Karpas-422 (cell line): ENCODE measurements around the gene GPATCH2. TPM values are rescaled to one million over a fixed set of nuclear protein-coding genes. Genes with fewer than 3 reads are reported as not detected.

Source experiments
- DNase-seq: peaks from one replicate; pipeline ENCODE4 v3.0.0-alpha.2; 2015
- H2AFZ ChIP-seq: fragments of 200-600 bp; sonication (generic); 2 replicates; pipeline ENCODE4 v1.6.1; 2014; ENCODE audit warnings: antibody characterized with exemption, low read length, mixed read lengths
- H3K27ac ChIP-seq: fragments of 200-600 bp; sonication (generic); 2 replicates; pipeline ENCODE4 v1.5.1; 2014; ENCODE audit warnings: mild to moderate bottlenecking, low read length, moderate library complexity
- H3K27me3 ChIP-seq: fragments of 200-600 bp; sonication (generic); 2 replicates; pipeline ENCODE4 v1.6.1; 2014; ENCODE audit warnings: low read length, mixed read lengths
- H3K36me3 ChIP-seq: fragments of 200-600 bp; sonication (generic); 2 replicates; pipeline ENCODE4 v1.6.1; 2014; ENCODE audit warnings: low read length, mixed read lengths; ENCODE audit not compliant: insufficient read depth
- H3K4me1 ChIP-seq: fragments of 200-600 bp; sonication (generic); 2 replicates; pipeline ENCODE4 v1.6.1; 2014; ENCODE audit warnings: mild to moderate bottlenecking, low read length, mixed read lengths
- H3K4me2 ChIP-seq: fragments of 200-600 bp; sonication (generic); 2 replicates; pipeline ENCODE4 v1.6.1; 2014; ENCODE audit warnings: low read length, low read depth, mild to moderate bottlenecking; ENCODE audit not compliant: poor library complexity, severe bottlenecking
- H3K4me3 ChIP-seq: fragments of 200-600 bp; sonication (generic); 2 replicates; pipeline ENCODE4 v1.5.1; 2014; ENCODE audit warnings: mild to moderate bottlenecking, antibody characterized with exemption, low read length, mixed read lengths
- H3K79me2 ChIP-seq: fragments of 200-600 bp; sonication (generic); 2 replicates; pipeline ENCODE4 v1.6.1; 2014; ENCODE audit warnings: mild to moderate bottlenecking, low read length, mixed read lengths
- H3K9ac ChIP-seq: fragments of 200-600 bp; sonication (generic); 2 replicates; pipeline ENCODE4 v1.6.0; 2014; ENCODE audit warnings: low read length
- H3K9me2 ChIP-seq: fragments of 200-600 bp; sonication (generic), shearing (Covaris generic); replicated peaks from 2 replicates; pipeline ENCODE4 v1.6.0; 2014; ENCODE audit warnings: mild to moderate bottlenecking, low read length, moderate library complexity; ENCODE audit not compliant: insufficient read depth
- H3K9me3 ChIP-seq: fragments of 300-700, 200-600 bp; sonication (generic); 2 replicates; pipeline ENCODE4 v1.6.1; 2014; ENCODE audit warnings: low read length, mixed read lengths
- H4K20me1 ChIP-seq: fragments of 200-600 bp; sonication (generic); 2 replicates; pipeline ENCODE4 v1.6.1; 2014; ENCODE audit warnings: mild to moderate bottlenecking, antibody characterized with exemption, low read length, low read depth; ENCODE audit not compliant: insufficient read depth
- total RNA-seq: library from RNA; depleted of rRNA; stranded (reverse); fragments of >200 nt; shearing (Covaris generic); gene quantifications from 2 replicates; pipeline ENCODE4 v1.2.3, GENCODE V29; 2014; ENCODE audit warnings: low replicate concordance

GPATCH2 gene
- total RNA-seq, 1 experiment from 2014 or later = 26.8 TPM

GRCh38 chr1:217478450-217478849, 152.4 kb downstream of the GPATCH2 start:
- Histone ChIP-seq H3K9me2 (no peaks in the 10 kb centered on the region), H3K4me3 (no peak overlapping the region), H3K9ac (no peak overlapping the region), H3K4me2 (no peak overlapping the region), H3K9me3 (no peaks in the 10 kb centered on the region), H3K4me1 (no peaks in the 10 kb centered on the region), H3K27ac (no peak overlapping the region), H3K79me2 (no peaks in the 10 kb centered on the region), H3K36me3 (0 out of 2 replicates have a peak, but pooled peaks cover 3% of the 10 kb centered on the region), H4K20me1 (no peaks in the 10 kb centered on the region), H2AFZ (no peak overlapping the region), H3K27me3 (no peaks in the 10 kb centered on the region)
- DNase-seq = no peak

DNA sequence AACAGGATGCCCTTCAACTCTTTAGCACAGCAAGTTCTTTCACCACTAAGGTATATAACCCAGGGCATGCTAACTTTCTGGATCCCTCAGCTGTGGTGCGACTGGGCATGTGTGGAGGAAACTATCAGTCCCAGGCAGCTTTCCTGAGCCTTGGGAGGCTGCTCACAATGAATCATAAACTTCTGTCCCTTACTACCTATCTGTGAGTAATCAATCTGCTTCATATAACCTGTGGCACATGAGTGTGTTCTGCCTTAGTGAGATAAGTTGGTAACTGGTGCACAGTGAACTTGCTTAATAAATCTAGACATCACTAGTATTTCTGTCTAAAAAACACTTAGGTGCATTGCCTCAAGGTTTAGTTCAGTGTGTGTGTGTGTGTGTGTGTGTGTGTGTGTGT, 158.0 kb downstream of the GPATCH2 start:
- Histone ChIP-seq H3K79me2 (0 out of 2 replicates have a peak, but pooled peaks cover 3% of the 10 kb centered on the region), H3K4me1 (peaks cover 5% of the 10 kb centered on the region; the same call in 1 of the 2 replicates), H3K4me3 (no peak overlapping the region), H3K4me2 (no peak overlapping the region), H3K9ac (no peak overlapping the region), H2AFZ (no peak overlapping the region), H3K27me3 (no peaks in the 10 kb centered on the region), H3K9me3 (no peaks in the 10 kb centered on the region), H4K20me1 (no peaks in the 10 kb centered on the region), H3K36me3 (no peaks in the 10 kb centered on the region), H3K27ac (no peak overlapping the region), H3K9me2 (no peaks in the 10 kb centered on the region)
- no peak for DNase-seq

DNA sequence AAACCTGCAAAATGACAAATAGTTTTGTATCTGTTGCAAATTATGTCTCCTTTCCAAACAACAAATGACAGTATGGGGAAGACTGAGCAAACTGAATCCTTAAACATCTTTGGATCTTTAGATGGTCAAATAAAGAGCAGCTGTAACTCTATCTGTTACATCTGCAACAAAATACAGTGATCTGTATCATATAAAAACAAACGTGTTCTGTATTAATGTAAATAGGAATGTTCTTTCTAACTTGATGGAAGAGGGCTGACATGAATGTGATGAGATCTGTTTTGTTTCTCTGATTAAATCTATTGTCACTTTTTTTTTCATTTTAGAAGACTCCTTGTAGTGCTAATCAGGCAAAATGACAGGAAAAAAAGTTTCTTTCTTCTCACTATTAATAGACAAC, 159.5 kb downstream of the GPATCH2 start:
- Histone ChIP-seq H3K9ac (no peak overlapping the region), H3K4me3 (no peak overlapping the region), H3K9me2 (no peaks in the 10 kb centered on the region), H3K36me3 (no peaks in the 10 kb centered on the region), H3K27ac (no peak overlapping the region), H3K4me2 (no peak overlapping the region), H3K9me3 (no peaks in the 10 kb centered on the region), H3K79me2 (0 out of 2 replicates have a peak, but pooled peaks cover 3% of the 10 kb centered on the region), H3K27me3 (no peaks in the 10 kb centered on the region), H4K20me1 (no peaks in the 10 kb centered on the region), H2AFZ (peak overlapping the region; percentile 46; the same call in 1 of the 2 replicates), H3K4me1 (peaks cover 5% of the 10 kb centered on the region; the same call in 1 of the 2 replicates)
- DNase-seq = no peak

GRCh38 chr1:217469983-217470382, 160.9 kb downstream of the GPATCH2 start:
- peaks cover 5% of the 10 kb centered on the region; the same call in 1 of the 2 replicates for H3K4me1 ChIP-seq
- no peak overlapping the region for H3K27ac ChIP-seq
- H2AFZ ChIP-seq = no peak overlapping the region
- H3K79me2 ChIP-seq = 0 out of 2 replicates have a peak, but pooled peaks cover 3% of the 10 kb centered on the region
- no peaks in the 10 kb centered on the region for H3K27me3 ChIP-seq
- H3K4me2 ChIP-seq = no peak overlapping the region
- DNase-seq = no peak
- H3K4me3 ChIP-seq = no peak overlapping the region
- no peaks in the 10 kb centered on the region for H3K9me2 ChIP-seq
- H3K9me3 ChIP-seq = no peaks in the 10 kb centered on the region
- no peak overlapping the region for H3K9ac ChIP-seq
- H3K36me3 ChIP-seq = no peaks in the 10 kb centered on the region
- no peaks in the 10 kb centered on the region for H4K20me1 ChIP-seq

DNA sequence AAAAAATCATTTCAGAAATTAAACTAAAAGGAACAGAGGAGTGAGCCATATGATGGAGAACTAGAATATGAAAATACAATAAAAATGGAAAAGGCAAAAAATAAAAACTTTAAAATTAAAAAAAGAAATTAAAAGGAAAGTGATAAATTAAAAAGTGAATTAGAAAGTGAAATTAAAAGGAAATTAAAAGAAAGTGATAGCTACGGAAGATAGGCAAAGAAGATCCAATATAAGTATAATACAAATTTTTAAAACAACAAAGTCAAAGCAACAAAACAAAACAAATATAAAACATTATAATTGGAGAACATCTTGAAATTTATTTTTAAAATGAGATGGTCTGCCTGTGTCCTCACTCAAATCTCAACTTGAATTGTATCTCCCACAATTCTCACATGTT, 165.8 kb downstream of the GPATCH2 start:
- Histone ChIP-seq H3K36me3 (no peaks in the 10 kb centered on the region), H4K20me1 (no peaks in the 10 kb centered on the region), H3K9ac (no peak overlapping the region), H2AFZ (no peak overlapping the region), H3K27ac (no peak overlapping the region), H3K9me2 (no peaks in the 10 kb centered on the region), H3K79me2 (no peaks in the 10 kb centered on the region), H3K27me3 (no peaks in the 10 kb centered on the region), H3K9me3 (no peaks in the 10 kb centered on the region), H3K4me1 (peaks cover 5% of the 10 kb centered on the region; the same call in 1 of the 2 replicates), H3K4me3 (no peak overlapping the region), H3K4me2 (no peak overlapping the region)
- DNase-seq = no peak

GRCh38 chr1:217462666-217463065, 168.2 kb downstream of the GPATCH2 start:
- Histone ChIP-seq H3K4me1 (no peaks in the 10 kb centered on the region), H3K4me3 (no peak overlapping the region), H3K9ac (no peak overlapping the region), H3K27ac (no peak overlapping the region), H3K4me2 (no peak overlapping the region), H4K20me1 (no peaks in the 10 kb centered on the region), H3K9me2 (no peaks in the 10 kb centered on the region), H3K79me2 (no peaks in the 10 kb centered on the region), H3K27me3 (no peaks in the 10 kb centered on the region), H3K9me3 (no peaks in the 10 kb centered on the region), H2AFZ (no peak overlapping the region), H3K36me3 (no peaks in the 10 kb centered on the region)
- DNase-seq = no peak

- no peaks in the 10 kb centered on the region for H3K9me2 ChIP-seq
- H3K9me3 ChIP-seq = no peaks in the 10 kb centered on the region
- no peaks in the 10 kb centered on the region for H3K79me2 ChIP-seq
- H3K27ac ChIP-seq = no peak overlapping the region
- no peak overlapping the region for H3K4me3 ChIP-seq
- no peaks in the 10 kb centered on the region for H3K27me3 ChIP-seq
- no peaks in the 10 kb centered on the region for H3K4me1 ChIP-seq
- H3K4me2 ChIP-seq = no peak overlapping the region
- H3K36me3 ChIP-seq = no peaks in the 10 kb centered on the region
- no peak overlapping the region for H3K9ac ChIP-seq
- H2AFZ ChIP-seq = no peak overlapping the region
- no peaks in the 10 kb centered on the region for H4K20me1 ChIP-seq
- DNase-seq = no peak
Observed at GRCh38 chr1:217462159-217462558, 168.7 kb downstream of the GPATCH2 start.

DNA sequence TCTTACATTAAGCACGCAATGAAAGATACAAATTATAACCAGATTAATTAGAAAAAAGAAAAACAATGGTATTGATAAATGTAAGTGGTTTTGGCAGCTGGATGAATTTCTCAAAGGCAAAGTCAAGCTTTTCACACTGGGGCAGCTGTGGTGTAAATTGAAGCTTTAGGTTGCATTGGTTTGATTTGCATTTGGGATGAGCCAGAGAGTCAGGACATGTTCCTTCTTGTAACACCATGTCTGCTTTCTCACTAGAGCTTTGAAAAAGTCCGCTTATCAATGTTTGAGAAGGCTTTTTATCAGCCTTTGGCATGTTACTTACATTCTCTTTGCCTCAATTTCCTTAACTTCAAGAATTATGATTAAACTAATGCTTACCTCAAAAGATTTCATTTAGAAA, 173.9 kb downstream of the GPATCH2 start:
- Histone ChIP-seq H3K27ac (no peak overlapping the region), H3K4me3 (no peak overlapping the region), H3K9me3 (no peaks in the 10 kb centered on the region), H3K36me3 (no peaks in the 10 kb centered on the region), H3K79me2 (no peaks in the 10 kb centered on the region), H2AFZ (no peak overlapping the region), H3K4me2 (no peak overlapping the region), H3K4me1 (no peaks in the 10 kb centered on the region), H3K9me2 (no peaks in the 10 kb centered on the region), H4K20me1 (no peaks in the 10 kb centered on the region), H3K9ac (no peak overlapping the region), H3K27me3 (no peaks in the 10 kb centered on the region)
- no peak for DNase-seq

- Histone ChIP-seq H3K9ac (no peak overlapping the region), H3K27me3 (no peaks in the 10 kb centered on the region), H4K20me1 (no peaks in the 10 kb centered on the region), H3K9me2 (no peaks in the 10 kb centered on the region), H3K36me3 (no peaks in the 10 kb centered on the region), H3K4me2 (no peak overlapping the region), H3K27ac (no peak overlapping the region), H3K79me2 (no peaks in the 10 kb centered on the region), H3K9me3 (no peaks in the 10 kb centered on the region), H3K4me1 (no peaks in the 10 kb centered on the region), H2AFZ (no peak overlapping the region), H3K4me3 (no peak overlapping the region)
- DNase-seq = no peak
Observed at GRCh38 chr1:217456261-217456660, 174.6 kb downstream of the GPATCH2 start.
